ENCODE data around the gene CHST13.

CHST13 gene

GRCh38 chr3:126488185-126488584 lies 35.8 kb upstream of the CHST13 start:
- no peak for DNase-seq

- DNase-seq: no peak
These were observed 34.9 kb upstream of the CHST13 start for GRCh38 chr3:126488886-126489569.

- DNase-seq: no peak
These were observed 33.3 kb upstream of the CHST13 start for GRCh38 chr3:126490619-126491018.

GRCh38 chr3:126491221-126492013 lies 32.5 kb upstream of the CHST13 start:
- DNase-seq: no peak

GRCh38 chr3:126493051-126493450 lies 30.9 kb upstream of the CHST13 start:
- no peak for DNase-seq

- DNase-seq: no peak
These were observed 30.2 kb upstream of the CHST13 start for GRCh38 chr3:126493739-126494138.

GRCh38 chr3:126494204-126494969 lies 29.6 kb upstream of the CHST13 start:
- DNase-seq: no peak

- DNase-seq: no peak
These were observed 29.1 kb upstream of the CHST13 start for GRCh38 chr3:126494970-126495230.

GRCh38 chr3:126495786-126496185 lies 28.2 kb upstream of the CHST13 start:
- DNase-seq: no peak

- no peak for DNase-seq
These were observed 26.8 kb upstream of the CHST13 start for GRCh38 chr3:126496894-126497850.

GRCh38 chr3:126497956-126498355 lies 26.0 kb upstream of the CHST13 start:
- DNase-seq: no peak

- DNase-seq: no peak
These were observed 25.5 kb upstream of the CHST13 start for GRCh38 chr3:126498461-126498860.

- no peak for DNase-seq
These were observed 25.0 kb upstream of the CHST13 start for GRCh38 chr3:126498929-126499328.

- DNase-seq: no peak
These were observed 24.6 kb upstream of the CHST13 start for GRCh38 chr3:126499401-126499800.

- DNase-seq: no peak
These were observed 23.9 kb upstream of the CHST13 start for GRCh38 chr3:126500016-126500415.

- DNase-seq: no peak
These were observed 22.9 kb upstream of the CHST13 start for GRCh38 chr3:126501054-126501453.

GRCh38 chr3:126501736-126502135 lies 22.2 kb upstream of the CHST13 start:
- no peak for DNase-seq

GRCh38 chr3:126502656-126503055 lies 21.3 kb upstream of the CHST13 start:
- DNase-seq: no peak

GRCh38 chr3:126503701-126504100 lies 20.3 kb upstream of the CHST13 start:
- DNase-seq: no peak

GRCh38 chr3:126507886-126508285 lies 16.1 kb upstream of the CHST13 start:
- no peak for DNase-seq

- no peak for DNase-seq
These were observed 15.4 kb upstream of the CHST13 start for GRCh38 chr3:126508564-126508964.

GRCh38 chr3:126509597-126510307 lies 14.2 kb upstream of the CHST13 start:
- no peak for DNase-seq

All from retina (tissue), 1 donor.